Activated CD8-positive, alpha-beta T cell treated with anti-CD3 and anti-CD28 coated beads, Interleukin-2, amount 10 ng/mL, durations not matched to agents 7 days and 5 days (primary cell): ENCODE measurements around the gene VENTX. TPM values are rescaled to one million over a fixed set of nuclear protein-coding genes. Genes with fewer than 3 reads are reported as not detected.
A peak's percentile ranks its signal among the peaks of the same experiment; 100 is the strongest.

Experiments used
- ATAC-seq: fragments of 150-1000 bp; cut with Tn5 transposase; one replicate; pipeline ENCODE4 v1.10.0; 2021; ENCODE audit warnings: moderate library complexity
- CTCF ChIA-PET: fragments of 350-600 bp; sonication (Branson Sonifier 250); formaldehyde crosslinking; loops from one replicate; lab custom pipeline; 2021; ENCODE audit warnings: antibody characterized with exemption; lab: Charles Lee
- POLR2A ChIA-PET: fragments of 350-600 bp; sonication (Branson Sonifier 250); formaldehyde crosslinking; loops from one replicate; lab custom pipeline; 2021; ENCODE audit warnings: antibody characterized with exemption; lab: Charles Lee
- DNase-seq: peaks from one replicate; pipeline ENCODE4 v3.0.0-alpha.2; 2020
- H3K27ac Mint-ChIP-seq: one replicate; pipeline ENCODE4 v1.8.0; 2021; ENCODE audit warnings: mild to moderate bottlenecking, mixed read lengths
- H3K27me3 Mint-ChIP-seq: one replicate; pipeline ENCODE4 v1.8.0; 2021; ENCODE audit warnings: low read depth, mixed read lengths
- H3K36me3 Mint-ChIP-seq: one replicate; pipeline ENCODE4 v1.8.0; 2021; ENCODE audit warnings: low read depth, mixed read lengths
- H3K4me1 Mint-ChIP-seq: one replicate; pipeline ENCODE4 v1.8.0; 2021; ENCODE audit warnings: low read depth, mixed read lengths
- H3K4me3 Mint-ChIP-seq: one replicate; pipeline ENCODE4 v1.8.0; 2021; ENCODE audit warnings: mild to moderate bottlenecking, mixed read lengths
- H3K9me3 Mint-ChIP-seq: one replicate; pipeline ENCODE4 v1.8.0; 2022; ENCODE audit warnings: mixed read lengths; ENCODE audit not compliant: insufficient read depth
- total RNA-seq, 2 experiments: library from RNA; stranded (reverse); gene quantifications; one replicate each; pipeline ENCODE4 v1.2.3, GENCODE V29; 2021

The VENTX gene
- total RNA-seq, 2 experiments from 2014 or later, result not detected

DNA sequence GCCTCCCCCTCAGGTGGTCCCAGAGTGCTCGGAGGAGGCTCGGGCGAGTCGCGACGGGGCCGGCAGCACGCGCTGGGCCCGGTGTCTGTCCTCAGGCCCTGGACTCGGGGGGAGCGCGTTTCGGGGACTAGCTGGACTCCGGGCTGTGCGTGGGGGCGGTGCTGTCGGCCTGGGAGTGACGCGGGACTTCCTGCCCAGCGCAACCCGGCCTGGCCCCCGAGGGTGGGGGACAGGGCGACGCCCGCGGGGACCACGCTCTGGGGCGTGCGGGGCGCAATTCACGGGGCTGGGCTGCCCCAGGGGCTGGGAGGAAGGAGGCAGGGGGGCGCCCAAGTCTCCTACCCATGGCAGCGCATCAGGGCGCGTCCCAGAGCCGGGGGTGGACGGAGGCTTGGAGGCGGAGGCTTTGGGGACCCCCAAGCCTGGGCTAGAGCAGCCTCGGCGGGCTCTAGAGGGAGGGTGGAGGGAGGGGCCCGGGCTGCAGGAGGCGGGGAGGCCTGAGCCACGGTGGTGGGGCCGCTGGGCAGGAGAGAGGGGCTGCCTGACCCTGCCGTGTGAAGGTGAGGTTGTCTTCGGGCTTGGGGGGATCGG lies 2.3 kb upstream of the VENTX start:
- Mint-ChIP-seq H3K27ac (no peak overlapping the region), H3K4me3 (no peak overlapping the region), H3K9me3 (no peaks in the 10 kb centered on the region), H3K4me1 (peaks cover 7% of the 10 kb centered on the region), H3K36me3 (no peaks in the 10 kb centered on the region), H3K27me3 (peaks cover 50% of the 10 kb centered on the region)
- ATAC-seq (peak; percentile 24), DNase-seq (no peak)
- CTCF ChIA-PET, result no interaction called here
- POLR2A ChIA-PET, result no interaction called here

DNA sequence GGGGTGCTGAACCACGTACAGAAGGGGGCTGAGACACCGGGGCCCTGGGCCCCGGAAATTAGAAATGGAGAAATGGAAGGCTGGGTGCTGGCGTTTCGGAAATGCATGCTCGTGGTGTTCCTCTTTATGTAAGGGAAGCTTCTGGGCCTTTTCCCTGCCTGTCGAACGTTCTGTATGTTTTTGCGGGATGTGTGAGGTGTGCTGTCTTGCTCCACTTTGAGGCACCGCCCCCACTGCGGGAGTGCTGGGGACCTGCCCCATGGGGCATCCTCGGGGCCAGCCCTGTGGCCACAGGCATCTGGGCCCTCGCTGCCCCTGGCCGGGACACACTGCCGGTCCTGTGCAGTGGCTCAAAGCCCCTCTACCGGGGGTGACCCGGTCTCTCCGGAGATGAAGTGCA lies 1.7 kb upstream of the VENTX start:
- no peak overlapping the region for H3K27ac Mint-ChIP-seq
- ATAC-seq (no peak), DNase-seq (no peak)
- peaks cover 52% of the 10 kb centered on the region for H3K27me3 Mint-ChIP-seq
- peaks cover 11% of the 10 kb centered on the region for H3K4me1 Mint-ChIP-seq
- POLR2A ChIA-PET, result no interaction called here
- H3K4me3 Mint-ChIP-seq, result no peak overlapping the region
- no peaks in the 10 kb centered on the region for H3K9me3 Mint-ChIP-seq
- no peaks in the 10 kb centered on the region for H3K36me3 Mint-ChIP-seq
- CTCF ChIA-PET, result no interaction called here

DNA sequence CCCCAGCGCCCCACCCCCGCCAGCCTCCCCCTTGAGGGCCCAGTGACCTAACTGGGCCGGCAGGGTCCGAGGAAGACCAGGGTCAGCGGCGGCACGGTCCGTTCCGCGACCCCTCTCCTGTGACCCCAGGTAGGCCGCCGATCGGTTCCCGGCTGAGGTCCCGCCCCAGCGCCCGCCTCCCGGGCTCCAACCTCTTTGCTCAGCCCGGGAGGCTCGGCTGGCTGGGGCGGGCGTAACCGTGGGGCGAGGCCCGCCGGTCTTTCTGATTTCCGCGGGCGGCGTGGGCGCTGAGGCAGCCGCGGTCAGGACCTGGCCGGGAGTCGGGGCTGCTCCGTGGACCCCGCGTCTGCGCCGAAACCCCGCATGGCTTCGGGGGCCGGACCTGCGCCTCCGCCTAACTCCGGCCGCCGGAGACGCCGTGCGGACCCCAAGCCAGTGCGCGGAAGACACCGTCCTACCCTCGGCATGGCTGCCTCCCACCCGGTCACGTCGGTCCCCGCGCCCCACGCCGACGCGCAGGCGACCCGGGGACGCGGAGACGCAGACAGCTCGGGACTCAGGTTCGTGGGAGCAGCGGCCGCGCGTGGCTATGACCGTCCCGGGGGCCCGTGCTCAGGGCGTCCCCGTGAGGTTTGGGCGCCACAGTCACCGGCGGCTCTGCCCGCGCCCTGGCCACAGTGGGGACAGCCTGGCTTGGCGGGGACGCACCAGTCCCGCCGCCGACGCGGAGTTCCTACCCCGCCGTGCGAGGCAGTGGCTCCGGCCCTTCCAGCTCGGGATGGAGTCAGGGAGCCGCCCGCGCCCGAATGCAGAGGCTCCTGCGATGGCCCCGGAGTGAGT lies 1.0 kb upstream of the VENTX start:
- Mint-ChIP-seq H3K4me1 (peaks cover 17% of the 10 kb centered on the region), H3K36me3 (no peaks in the 10 kb centered on the region), H3K4me3 (no peak overlapping the region), H3K27me3 (peaks cover 54% of the 10 kb centered on the region), H3K27ac (no peak overlapping the region), H3K9me3 (no peaks in the 10 kb centered on the region)
- ATAC-seq, result peak; percentile 28
- ChIA-PET CTCF (no interaction called here), POLR2A (no interaction called here)
- DNase-seq, result no peak

DNA sequence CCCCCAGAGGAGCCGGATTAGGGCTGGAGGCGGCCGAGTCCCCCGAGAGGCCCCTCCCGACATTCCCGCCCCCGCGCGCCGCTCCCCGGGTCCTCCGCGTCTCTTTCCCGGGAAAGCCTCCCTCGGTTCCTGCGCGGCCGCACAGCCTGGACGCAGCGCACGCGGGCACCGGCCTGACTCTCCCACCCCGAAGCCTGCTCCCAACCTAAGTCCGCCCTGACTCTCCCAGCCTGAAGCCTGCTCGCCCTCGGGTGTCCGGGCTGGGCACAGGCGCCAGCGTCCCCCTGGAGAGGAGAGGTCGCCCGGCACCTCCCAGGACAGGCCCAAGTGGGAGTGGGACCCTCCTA lies 441 bp upstream of the VENTX start:
- Mint-ChIP-seq H3K36me3 (no peaks in the 10 kb centered on the region), H3K4me3 (no peak overlapping the region), H3K9me3 (no peaks in the 10 kb centered on the region), H3K4me1 (peaks cover 23% of the 10 kb centered on the region), H3K27ac (no peak overlapping the region), H3K27me3 (peaks cover 53% of the 10 kb centered on the region)
- ChIA-PET CTCF (no interaction called here), POLR2A (no interaction called here)
- DNase-seq (no peak), ATAC-seq (no peak)

DNA sequence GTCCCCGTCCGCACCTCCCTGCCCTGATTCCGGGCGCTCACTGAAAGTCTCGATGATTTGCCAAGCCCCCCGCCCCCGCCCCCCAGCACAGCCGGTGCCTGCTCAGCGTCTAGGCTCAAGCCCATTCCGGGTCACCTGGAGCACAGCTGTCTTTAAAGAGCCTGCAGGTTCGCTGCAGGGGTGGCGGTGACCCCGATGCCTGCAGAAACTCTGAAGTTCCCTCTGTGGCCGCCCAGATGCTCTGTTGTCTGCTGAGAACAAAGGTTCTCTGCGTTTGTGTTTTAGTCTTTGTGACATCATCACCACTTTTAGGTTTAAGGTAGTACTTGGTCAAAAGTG lies 780 bp downstream of the VENTX start:
- Mint-ChIP-seq H3K9me3 (no peaks in the 10 kb centered on the region), H3K36me3 (no peaks in the 10 kb centered on the region), H3K4me1 (peaks cover 28% of the 10 kb centered on the region), H3K27me3 (peaks cover 51% of the 10 kb centered on the region), H3K27ac (no peak overlapping the region), H3K4me3 (no peak overlapping the region)
- CTCF ChIA-PET, result no interaction called here
- POLR2A ChIA-PET, result no interaction called here
- no peak for DNase-seq
- ATAC-seq, result no peak

DNA sequence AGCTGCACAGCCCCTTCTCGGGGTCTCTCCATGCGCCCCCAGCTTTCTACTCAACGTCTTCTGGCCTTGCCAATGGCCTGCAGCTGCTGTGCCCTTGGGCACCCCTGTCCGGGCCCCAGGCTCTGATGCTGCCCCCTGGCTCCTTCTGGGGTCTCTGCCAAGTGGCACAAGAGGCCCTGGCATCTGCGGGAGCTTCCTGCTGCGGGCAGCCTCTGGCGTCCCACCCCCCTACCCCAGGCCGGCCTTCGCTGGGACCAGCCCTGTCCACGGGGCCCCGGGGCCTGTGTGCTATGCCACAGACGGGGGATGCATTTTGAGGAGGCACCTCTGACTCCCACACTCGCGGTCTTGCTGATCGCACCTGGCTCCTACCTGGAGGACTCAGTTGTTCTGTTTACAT lies 2.3 kb downstream of the VENTX start:
- ChIA-PET CTCF (no interaction called here), POLR2A (interaction anchor here (0.5 to 0.6 kb wide), 2 partner anchors 36 to 498 kb away, joined by 3 read pairs; partner anchors contain the start of gene ADAM8)
- H3K36me3 Mint-ChIP-seq, result no peaks in the 10 kb centered on the region
- H3K4me3 Mint-ChIP-seq, result no peak overlapping the region
- peaks cover 38% of the 10 kb centered on the region for H3K27me3 Mint-ChIP-seq
- no peak for ATAC-seq
- no peak overlapping the region for H3K27ac Mint-ChIP-seq
- H3K4me1 Mint-ChIP-seq, result peaks cover 25% of the 10 kb centered on the region
- H3K9me3 Mint-ChIP-seq, result no peaks in the 10 kb centered on the region
- DNase-seq, result no peak

DNA sequence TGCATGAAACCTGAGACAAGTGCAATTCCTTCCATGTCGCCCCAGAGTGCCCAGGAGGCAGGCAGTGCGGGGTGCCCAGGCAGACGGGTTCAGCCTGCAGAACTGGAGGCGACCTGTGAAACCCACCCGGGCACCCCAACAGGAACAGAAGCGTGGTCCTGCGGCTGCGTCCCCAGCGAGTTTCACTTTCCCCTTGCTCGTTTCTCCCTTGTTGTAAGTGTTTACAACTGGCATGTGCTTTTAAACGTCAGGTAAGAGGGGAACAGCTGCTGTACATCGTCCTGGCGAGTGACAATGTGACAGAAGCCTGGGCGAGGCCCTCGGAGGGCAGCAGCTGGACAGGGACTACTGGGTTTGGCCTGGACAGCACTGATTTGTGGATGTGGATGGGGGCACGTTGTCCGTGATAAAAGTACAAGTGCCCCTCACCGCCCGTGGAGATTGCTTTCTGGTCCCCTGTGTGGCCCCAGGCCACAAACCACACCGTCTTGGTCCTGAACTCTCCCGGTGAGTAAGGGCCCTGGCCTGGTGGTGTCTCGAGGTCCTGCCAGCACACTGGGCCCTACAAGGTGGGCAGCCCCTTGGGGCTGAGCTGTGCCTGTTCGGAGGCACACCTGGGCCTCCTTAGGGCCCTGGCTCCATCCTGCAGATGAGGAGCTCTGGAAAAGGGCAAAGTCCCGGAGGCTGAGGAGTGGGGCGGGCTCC lies 4.0 kb downstream of the VENTX start:
- H3K4me1 Mint-ChIP-seq, result peaks cover 23% of the 10 kb centered on the region
- H3K27me3 Mint-ChIP-seq, result peaks cover 34% of the 10 kb centered on the region
- no peaks in the 10 kb centered on the region for H3K36me3 Mint-ChIP-seq
- no peaks in the 10 kb centered on the region for H3K9me3 Mint-ChIP-seq
- peak; percentile 59 for ATAC-seq
- no peak overlapping the region for H3K27ac Mint-ChIP-seq
- POLR2A ChIA-PET, result no interaction called here
- CTCF ChIA-PET, result interaction anchor here (1.3 kb wide), 1 partner anchor 19 kb away, joined by 4 read pairs; no protein-coding TSS in a partner anchor
- H3K4me3 Mint-ChIP-seq, result peak overlapping the region; percentile 76
- DNase-seq, result peak; percentile 65

DNA sequence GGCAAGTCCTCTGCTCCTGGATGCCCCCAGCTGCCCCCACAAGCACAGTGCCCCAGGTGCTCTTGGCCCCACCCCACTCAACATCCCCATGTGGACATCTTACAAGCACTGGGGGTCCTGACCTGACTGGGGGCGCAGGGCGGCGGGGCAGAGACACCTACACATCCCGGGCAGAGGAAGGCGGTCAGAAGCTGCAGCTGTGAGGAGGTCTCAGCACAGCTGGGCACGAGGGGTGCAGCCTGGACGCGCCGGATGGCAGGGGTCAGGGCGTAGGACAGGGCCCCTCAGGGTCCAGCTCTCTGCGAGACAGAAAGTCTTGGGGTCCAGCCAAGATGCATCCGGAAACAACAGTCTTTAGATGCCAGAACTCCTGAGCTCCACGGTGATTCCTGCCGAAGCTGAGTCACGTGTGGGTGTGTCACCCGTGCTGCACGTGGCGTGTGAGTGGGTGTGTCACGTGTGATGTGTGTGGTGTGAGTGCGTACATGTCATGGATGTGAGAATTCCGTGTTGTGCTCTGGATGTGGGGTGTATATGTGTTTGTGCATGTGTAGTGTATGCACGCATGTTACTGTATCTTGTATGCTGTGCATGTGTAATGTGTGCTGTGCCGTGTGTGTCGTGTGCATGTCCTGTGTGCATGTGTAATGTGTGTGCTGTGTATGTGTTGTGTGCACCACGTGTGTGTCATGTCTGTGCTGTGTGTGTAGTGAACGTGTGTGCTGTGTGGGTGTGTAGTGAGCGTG lies 5.1 kb downstream of the VENTX start:
- no peak for ATAC-seq
- CTCF ChIA-PET, result no interaction called here
- peak overlapping the region; percentile 4 for H3K27ac Mint-ChIP-seq

DNA sequence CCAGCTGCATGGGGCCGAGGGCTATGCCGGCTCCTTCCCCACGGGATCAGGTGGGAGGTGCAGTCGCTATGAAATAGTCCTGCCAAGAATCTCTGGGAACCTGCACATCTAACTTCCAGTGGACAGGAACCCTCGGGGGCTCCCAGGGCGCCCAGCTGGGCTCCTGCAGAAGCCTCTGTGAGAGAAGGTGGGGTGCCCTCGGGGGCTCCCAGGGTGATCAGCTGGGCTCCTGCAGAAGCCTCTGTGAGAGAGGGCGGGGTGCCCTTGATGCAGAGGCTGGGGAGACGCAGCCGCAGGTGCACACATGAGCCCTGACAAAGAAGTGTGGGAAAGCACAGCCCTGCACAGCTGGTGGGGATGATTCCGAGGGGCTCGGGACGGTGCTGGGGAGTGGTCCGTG lies 5.9 kb downstream of the VENTX start:
- no peak overlapping the region for H3K27ac Mint-ChIP-seq
- CTCF ChIA-PET, result no interaction called here
- peaks cover 27% of the 10 kb centered on the region for H3K4me1 Mint-ChIP-seq
- DNase-seq (no peak), ATAC-seq (no peak)
- H3K36me3 Mint-ChIP-seq, result no peaks in the 10 kb centered on the region
- no peak overlapping the region for H3K4me3 Mint-ChIP-seq
- no peaks in the 10 kb centered on the region for H3K9me3 Mint-ChIP-seq
- POLR2A ChIA-PET, result no interaction called here
- peaks cover 25% of the 10 kb centered on the region for H3K27me3 Mint-ChIP-seq

More for the DNA sequence above, 5.1 kb downstream of the VENTX start:
- peaks cover 30% of the 10 kb centered on the region for H3K27me3 Mint-ChIP-seq
- H3K36me3 Mint-ChIP-seq, result no peaks in the 10 kb centered on the region
- H3K4me3 Mint-ChIP-seq, result no peak overlapping the region
- no peaks in the 10 kb centered on the region for H3K9me3 Mint-ChIP-seq
- no peak for DNase-seq
- POLR2A ChIA-PET, result no interaction called here
- peaks cover 27% of the 10 kb centered on the region for H3K4me1 Mint-ChIP-seq

DNA sequence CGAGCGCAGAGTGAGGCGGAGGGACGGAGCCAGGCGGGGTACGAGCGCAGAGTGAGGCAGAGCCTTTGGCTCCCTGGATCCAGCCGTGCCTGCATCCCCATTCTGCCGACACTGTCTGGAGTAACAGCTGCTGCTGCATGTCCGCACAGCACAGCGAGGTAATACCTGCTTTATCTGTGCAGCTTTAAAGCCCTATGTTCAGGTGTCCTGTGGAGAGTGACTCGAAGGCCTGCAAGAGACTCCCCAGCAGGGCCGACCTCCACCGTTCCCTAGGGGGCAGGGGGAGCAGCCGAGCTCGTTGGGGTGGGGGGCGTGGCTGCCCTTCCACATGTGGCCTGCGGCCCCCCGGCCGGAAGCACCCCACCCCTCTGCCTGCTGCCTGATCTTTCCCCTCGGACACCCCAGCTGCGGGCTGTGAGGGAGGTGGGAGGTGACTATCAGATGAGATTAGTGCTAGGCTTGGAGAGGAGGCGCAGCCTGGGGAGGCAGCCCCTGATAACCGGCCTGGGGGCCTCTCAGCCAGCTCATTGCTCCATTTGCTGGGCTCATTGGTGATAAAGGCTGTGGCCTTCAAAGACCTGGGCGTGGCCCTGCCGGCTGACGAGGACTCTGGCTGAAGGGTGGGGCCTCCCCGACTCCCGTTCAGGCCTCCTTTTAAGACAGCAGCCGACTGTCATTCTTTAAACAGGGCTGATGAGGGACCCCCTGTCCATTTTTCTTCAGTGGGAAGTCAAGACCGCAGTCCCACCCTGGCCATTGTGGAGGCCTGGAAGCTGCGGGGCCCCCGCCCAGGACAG lies 8.0 kb downstream of the VENTX start:
- Mint-ChIP-seq H3K36me3 (no peaks in the 10 kb centered on the region), H3K27me3 (peaks cover 24% of the 10 kb centered on the region), H3K4me3 (no peak overlapping the region), H3K4me1 (peaks cover 27% of the 10 kb centered on the region), H3K9me3 (no peaks in the 10 kb centered on the region), H3K27ac (no peak overlapping the region)
- DNase-seq, result no peak
- no peak for ATAC-seq
- CTCF ChIA-PET, result no interaction called here
- POLR2A ChIA-PET, result no interaction called here

DNA sequence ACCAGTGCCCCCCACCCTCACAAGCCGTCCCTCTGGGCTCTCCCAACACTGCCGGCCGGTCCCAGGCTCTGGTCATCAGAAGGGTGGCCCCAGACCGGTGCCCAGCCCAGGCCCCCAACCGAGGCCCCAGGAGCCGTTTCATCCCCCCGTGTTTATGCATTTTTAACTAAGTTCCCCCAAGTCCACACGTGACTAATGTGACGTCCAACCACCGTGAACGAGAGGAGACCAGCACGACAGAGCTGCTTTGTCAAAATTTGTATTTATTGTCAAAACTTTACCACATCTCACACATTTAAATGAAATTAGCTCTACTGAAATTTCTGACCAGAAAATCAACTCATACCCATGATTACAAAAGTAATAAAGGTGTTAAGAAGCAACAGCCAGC lies 8.6 kb downstream of the VENTX start:
- ChIA-PET CTCF (no interaction called here), POLR2A (no interaction called here)
- H3K27ac Mint-ChIP-seq, result no peak overlapping the region
- ATAC-seq, result no peak
- peaks cover 21% of the 10 kb centered on the region for H3K4me1 Mint-ChIP-seq
- H3K4me3 Mint-ChIP-seq, result no peak overlapping the region
- H3K27me3 Mint-ChIP-seq, result peaks cover 18% of the 10 kb centered on the region
- no peak for DNase-seq
- no peaks in the 10 kb centered on the region for H3K36me3 Mint-ChIP-seq
- no peaks in the 10 kb centered on the region for H3K9me3 Mint-ChIP-seq
